ENCODE results near the gene LIN7A.
"Not testable (repeated sequence)": the region's sequence is repeated elsewhere in the genome, so short reads cannot be mapped to it uniquely, and the experiment has no call there.

The LIN7A gene

GRCh38 chr12:80807640-80808288 is 130.0 kb downstream of the LIN7A start:
- no peak for DNase-seq (ENCODE audit: low spot score)

GRCh38 chr12:80805106-80805505 is 132.6 kb downstream of the LIN7A start:
- no peak for DNase-seq (ENCODE audit: low spot score)

GRCh38 chr12:80802652-80803400 is 134.9 kb downstream of the LIN7A start:
- DNase-seq (ENCODE audit: low spot score) = no peak

GRCh38 chr12:80798281-80798680 is 139.5 kb downstream of the LIN7A start:
- DNase-seq (ENCODE audit: low spot score) = no peak

GRCh38 chr12:80794551-80794950 is 143.2 kb downstream of the LIN7A start:
- DNase-seq (ENCODE audit: low spot score) = no peak

- DNase-seq (ENCODE audit: low spot score) = no peak
Measured at GRCh38 chr12:80792861-80793260, 144.9 kb downstream of the LIN7A start.

GRCh38 chr12:80791863-80792262 is 145.9 kb downstream of the LIN7A start:
- no peak for DNase-seq (ENCODE audit: low spot score)

GRCh38 chr12:80788407-80788806 is 149.3 kb downstream of the LIN7A start:
- DNase-seq (ENCODE audit: low spot score) = not testable (repeated sequence)

GRCh38 chr12:80782963-80783470 is 154.7 kb downstream of the LIN7A start:
- not testable (repeated sequence) for DNase-seq (ENCODE audit: low spot score)

- no peak for DNase-seq (ENCODE audit: low spot score)
Measured at GRCh38 chr12:80781313-80781712, 156.4 kb downstream of the LIN7A start.

GRCh38 chr12:80780746-80781145 is 157.0 kb downstream of the LIN7A start:
- no peak for DNase-seq (ENCODE audit: low spot score)

- peak; percentile 57 for DNase-seq (ENCODE audit: low spot score)
Measured at GRCh38 chr12:80778005-80778541, 159.7 kb downstream of the LIN7A start.

GRCh38 chr12:80777587-80777986 is 160.1 kb downstream of the LIN7A start:
- no peak for DNase-seq (ENCODE audit: low spot score)

GRCh38 chr12:80776706-80777105 is 161.0 kb downstream of the LIN7A start:
- DNase-seq (ENCODE audit: low spot score) = no peak

GRCh38 chr12:80770958-80771357 is 166.8 kb downstream of the LIN7A start:
- no peak for DNase-seq (ENCODE audit: low spot score)

GRCh38 chr12:80769553-80770140 is 168.1 kb downstream of the LIN7A start:
- DNase-seq (ENCODE audit: low spot score) = no peak

- no peak for DNase-seq (ENCODE audit: low spot score)
Measured at GRCh38 chr12:80766897-80767296, 170.8 kb downstream of the LIN7A start.

- no peak for DNase-seq (ENCODE audit: low spot score)
Measured at GRCh38 chr12:80766210-80766609, 171.5 kb downstream of the LIN7A start.

GRCh38 chr12:80763874-80764273 is 173.9 kb downstream of the LIN7A start:
- DNase-seq (ENCODE audit: low spot score) = no peak

GRCh38 chr12:80761838-80762237 is 175.9 kb downstream of the LIN7A start:
- no peak for DNase-seq (ENCODE audit: low spot score)

GRCh38 chr12:80756875-80757274 is 180.9 kb downstream of the LIN7A start:
- DNase-seq (ENCODE audit: low spot score) = no peak

GRCh38 chr12:80754274-80754673 is 183.5 kb downstream of the LIN7A start:
- no peak for DNase-seq (ENCODE audit: low spot score)

- no peak for DNase-seq (ENCODE audit: low spot score)
Measured at GRCh38 chr12:80752464-80752863, 185.3 kb downstream of the LIN7A start.

Measured in hematopoietic multipotent progenitor cell treated with erythropoietin and hydrocortisone succinate and interleukin-3 and kit ligand, for 17 days (in vitro differentiated cells).